NCI-H1417 treated with DMSO at 0.1 percent for 48 hours (cell line): ENCODE results near the gene P2RX4.
"Not testable (repeated sequence)": the region's sequence is repeated elsewhere in the genome, so short reads cannot be mapped to it uniquely, and the experiment has no call there.

ENCODE experiments used
- DNase-seq: peaks from one replicate; lab custom pipeline; 2025; lab: John Stamatoyannopoulos, UW

Gene P2RX4

DNA sequence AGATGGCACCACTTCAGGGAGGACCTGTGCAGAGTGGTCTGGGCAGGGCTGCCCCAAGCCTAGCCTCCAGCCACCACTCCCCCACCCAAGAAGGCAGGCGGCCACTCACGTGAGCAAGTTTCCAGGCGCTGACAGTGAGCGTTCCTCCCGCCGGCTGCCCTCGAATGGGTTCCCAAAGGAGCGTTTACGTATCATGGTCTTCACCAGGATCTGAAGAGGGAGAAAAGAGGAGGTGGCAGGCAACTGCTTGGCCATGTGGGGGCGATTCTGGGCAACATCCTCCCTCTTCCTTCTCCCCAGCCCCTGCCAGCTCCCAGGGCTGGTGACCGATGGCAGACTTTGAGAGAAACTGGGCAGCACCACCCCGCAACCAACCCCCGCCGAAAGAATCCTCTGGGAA lies 35.1 kb downstream of the P2RX4 start:
- DNase-seq = no peak

DNA sequence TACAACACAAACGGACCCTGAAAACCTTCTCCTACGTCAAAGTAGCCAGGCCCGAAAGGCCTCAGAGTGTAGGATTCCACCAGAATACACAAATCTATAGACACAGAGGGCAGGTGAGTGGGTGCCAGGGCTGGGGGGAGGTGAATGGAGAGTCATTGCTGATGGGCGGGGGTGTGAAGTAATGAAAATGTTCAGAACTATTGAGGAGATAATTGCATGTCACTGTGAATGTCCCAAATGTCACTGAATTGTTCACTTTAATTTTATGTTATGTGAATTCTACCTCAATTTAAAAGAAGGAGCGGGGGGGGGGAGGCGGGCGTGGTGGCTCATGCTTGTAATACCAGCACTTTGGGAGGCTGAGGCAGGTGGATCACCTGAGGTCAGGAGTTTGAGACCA lies 36.0 kb downstream of the P2RX4 start:
- no peak for DNase-seq

DNA sequence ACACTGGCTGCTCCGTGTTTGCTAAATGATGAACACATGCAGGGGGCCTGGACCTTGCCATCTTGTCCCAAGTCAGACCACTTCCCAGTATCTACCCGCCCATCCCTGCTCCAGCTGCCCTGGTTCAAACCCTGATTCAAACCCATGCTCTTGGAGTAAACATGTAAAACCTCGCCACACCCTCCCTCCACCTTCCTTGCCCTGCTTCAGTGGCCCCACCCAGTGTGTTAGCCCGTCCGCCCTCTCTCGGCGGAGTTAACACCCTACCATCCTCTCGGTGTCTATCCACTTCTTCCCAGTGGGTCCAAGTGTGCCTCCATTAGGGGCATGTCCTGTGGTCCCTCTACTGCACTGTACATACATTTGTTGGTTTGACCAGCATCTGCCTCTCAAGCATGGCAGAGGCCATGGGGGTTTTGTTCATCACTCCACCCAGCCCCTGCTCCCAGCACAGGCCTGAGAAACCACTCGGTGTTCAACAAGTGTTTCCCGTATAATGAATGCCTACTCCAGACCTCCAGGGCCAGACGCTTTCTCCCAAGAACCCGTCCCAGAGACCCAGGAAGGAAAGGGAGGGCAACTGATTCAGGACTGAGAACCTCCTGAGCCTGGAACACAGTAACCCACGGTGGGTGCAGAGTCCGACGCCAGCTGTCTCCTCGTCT lies 37.1 kb downstream of the P2RX4 start:
- DNase-seq = no peak

DNA sequence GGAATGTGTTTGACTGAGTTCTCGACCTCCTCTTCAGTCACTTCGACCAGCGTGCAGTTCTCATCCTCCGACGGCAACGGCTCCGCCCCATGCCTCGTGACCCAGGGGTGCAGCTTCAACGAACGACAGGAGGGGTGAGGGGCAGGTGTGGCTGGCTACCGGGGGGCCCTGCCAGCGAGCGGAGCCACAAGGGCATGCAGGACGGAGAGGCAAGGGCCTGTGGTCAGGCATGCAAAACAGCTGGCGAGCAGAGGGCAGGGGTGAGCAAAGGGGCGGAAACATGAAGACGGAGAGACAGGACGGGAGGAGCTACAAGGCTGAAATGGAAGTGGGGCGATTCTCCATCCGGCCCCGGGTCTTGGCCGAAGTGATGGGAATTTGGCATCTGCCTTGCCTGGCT lies 38.7 kb downstream of the P2RX4 start:
- DNase-seq = no peak

DNA sequence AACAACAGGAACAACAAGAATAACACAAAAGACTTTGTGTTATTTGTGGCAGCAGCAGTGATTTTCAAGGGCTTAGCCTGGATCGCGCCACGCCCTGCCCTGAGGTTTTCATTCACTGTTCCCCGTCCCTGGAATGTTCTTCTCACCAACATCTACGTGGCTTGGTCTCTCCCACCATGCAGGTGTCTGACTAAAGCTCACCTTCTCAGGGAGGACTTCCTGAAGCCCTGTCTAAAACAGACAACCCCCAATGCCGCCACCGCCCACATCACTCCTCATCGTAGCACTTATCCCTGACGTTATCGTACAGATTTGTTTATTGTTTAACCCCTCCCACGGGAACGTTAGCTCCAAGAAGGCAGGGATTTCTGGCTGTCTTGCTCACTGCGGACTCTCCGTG lies 40.4 kb downstream of the P2RX4 start:
- no peak for DNase-seq

DNA sequence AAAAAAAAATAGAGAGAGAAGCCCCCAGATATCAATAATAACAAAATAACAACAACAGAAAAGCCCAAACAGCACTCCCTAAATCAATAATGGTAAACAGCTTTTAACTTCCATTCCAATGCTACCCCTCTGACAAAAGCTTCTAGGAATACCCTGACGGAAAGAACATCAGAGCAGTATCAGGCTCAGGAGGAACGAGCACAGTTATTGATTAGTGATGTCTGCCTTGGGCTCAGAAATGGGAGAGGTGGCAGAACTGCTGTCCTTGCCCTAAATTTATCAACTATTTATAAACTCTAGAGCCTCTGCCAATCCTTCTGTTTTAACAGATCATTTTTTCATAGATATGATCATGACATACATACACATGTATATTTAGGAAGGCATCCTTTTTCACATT lies 41.9 kb downstream of the P2RX4 start:
- DNase-seq = no peak

DNA sequence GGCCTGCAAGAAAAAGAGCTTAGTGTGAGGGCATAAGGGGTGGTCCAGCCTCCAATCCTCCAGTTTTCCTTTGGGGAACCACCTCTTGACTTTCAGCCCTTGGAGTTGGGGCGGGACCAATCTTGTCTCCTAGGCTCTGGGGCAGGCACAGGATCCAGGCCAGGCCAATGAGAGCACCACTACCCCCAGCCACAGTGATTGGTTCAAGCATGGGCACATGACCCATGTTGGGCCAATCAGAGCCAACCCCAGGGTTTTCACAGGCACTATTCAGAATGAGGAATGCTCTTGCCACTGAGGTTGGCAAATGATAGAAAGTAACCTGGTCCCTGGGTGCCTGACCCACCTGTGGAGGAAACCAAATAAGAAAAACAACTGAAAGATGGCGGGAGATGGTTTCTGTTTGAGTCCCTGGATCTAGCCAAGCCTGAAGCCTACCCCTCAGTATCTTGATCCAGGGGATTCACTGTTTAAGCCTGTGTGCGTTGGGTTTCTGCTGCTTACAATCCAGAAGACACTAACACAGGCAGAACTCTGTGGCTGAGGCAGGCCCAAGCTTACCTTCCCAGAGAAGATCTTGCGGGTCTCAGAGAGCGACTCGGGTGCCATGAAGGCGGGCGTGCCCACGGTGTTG lies 42.9 kb downstream of the P2RX4 start:
- DNase-seq = no peak

DNA sequence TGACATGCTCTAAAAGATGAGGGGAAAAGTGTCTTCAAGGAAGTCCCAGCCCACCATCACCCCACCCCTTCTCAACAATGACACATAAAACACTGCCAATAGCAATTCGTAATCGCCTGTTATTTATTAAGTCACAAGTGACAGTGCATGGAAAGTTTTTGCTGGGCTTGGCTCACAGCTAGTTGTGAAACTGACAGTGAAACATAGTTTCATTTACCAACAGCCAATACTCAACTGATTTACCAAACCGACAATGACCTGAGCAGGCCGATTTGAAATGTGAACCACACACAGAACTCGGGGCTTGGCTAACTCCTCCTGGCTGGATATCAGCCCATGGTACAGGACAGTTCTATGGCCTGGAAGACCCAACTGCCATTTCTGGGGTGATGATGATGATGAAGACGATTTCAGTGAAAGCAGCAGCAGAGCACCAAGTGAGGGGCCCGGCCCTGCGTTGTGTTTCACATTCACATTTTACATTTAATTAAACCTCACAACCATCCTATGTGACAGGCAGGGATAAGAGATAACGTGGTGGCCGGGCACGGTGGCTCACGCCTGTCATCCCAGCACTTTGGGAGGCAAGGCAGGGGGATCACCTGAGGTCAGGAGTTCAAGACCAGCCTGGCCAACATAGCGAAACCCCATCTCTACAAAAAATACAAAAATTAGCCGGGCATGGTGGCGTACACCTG lies 43.9 kb downstream of the P2RX4 start:
- no peak for DNase-seq

DNA sequence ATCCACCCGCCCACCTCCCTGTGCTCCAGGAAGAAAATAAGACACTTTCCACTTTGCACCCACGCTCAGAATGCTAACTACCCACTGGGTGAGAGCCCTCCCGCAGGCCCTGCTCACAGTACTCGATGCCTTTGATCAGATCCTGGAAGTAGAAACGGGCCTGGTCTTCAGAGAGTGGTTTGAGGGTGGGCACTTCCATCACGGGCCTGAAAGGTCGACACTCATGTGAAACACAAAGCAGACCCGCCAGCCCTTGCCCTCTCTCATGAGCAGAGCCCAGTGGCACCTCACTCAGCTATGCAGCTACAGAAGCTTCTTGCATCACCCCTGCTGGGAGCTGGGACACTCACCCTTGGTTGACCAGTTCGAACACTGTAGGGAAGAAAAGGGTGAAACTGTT lies 45.5 kb downstream of the P2RX4 start:
- no peak for DNase-seq

DNA sequence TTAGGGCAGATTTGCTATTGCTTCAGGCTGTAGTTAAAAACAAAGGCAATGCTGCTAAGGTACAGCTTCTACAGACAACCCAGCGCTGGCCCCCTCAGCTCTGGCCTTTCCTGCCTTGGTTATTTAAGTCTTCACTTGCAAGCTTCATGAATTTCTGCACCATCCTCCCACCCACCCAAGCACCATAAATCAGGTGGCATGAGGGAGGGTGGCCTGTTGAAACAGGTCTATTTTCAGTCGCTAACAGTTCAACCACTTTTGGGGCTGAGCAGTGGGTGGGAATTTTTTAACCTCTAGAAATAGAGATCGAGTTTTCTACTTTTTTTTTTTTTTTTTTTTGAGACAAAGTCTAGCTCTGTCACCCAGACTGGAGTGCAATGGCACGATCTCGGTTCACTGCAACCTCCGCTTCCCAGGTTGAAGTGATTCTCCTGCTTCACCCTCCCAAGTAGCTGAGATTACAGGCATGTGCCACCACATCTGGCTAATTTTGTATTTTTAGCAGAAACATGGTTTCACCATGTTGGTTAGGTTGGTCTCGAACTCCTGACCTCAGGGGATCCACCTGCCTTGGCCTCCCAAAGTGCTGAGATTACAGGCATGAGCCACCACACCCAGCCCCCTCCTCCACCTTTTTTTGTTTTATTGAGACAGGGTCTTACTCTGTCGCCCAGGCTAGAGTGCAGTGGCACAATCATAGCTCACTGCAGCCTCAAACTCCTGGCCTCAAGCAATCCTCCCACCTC lies 47.9 kb downstream of the P2RX4 start:
- DNase-seq = not testable (repeated sequence)

DNA sequence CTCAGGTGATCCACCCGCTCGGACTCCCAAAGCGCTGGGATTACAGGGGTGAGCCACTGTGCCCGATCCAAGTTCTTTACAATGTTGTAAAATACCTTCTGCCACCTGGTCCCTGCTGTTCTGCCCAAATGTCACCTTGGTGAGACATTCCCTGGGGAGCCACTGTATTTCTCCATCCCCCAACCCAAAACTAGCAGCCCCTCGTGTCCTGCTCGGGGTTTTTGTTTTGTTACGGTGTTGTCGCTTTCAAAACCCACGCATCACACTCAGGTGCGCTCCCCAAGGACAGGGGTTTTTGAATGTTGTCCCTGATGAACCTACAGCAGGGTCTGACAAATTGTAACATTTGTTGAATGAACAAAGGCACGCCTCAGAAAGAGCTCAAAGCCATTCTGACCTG lies 49.1 kb downstream of the P2RX4 start:
- DNase-seq = no peak

DNA sequence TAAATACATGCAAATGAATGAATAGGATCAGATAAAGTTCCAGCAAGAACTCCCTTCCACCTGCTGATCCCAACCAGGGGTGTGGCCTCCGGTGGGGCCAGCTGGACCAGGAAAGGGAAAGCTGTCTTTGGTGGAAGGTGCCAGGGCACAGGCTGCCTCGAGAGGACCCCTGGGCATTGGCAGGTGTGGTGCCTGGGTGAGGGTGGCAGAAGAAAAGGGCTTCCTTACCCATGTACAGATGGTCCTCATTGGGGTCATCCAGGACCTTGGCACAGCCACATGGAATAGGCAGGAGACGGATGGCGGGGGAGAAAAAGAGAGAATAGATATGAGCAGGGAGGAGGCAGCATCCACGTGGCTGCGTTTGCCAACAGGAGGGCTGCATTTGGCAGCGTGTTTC lies 50.2 kb downstream of the P2RX4 start:
- no peak for DNase-seq

DNA sequence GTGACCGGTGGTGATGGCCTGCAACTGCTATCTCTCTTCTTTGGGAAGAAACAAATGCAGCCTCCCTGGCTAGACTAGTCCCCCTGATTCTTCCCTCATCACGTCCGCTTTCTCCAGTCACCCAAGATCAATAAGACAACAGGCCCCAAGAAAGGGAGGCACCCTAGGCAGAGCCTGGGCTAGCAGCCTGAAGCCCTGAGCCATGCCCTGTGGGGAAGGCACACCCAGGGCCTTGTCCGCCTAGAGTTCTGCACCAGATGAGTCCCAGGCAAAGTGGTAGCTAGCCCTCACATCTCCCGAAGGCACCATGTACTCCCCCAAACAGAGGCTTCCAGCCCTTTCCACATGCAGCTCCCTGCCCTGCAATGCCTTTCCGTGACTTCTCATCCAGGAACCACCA lies 51.5 kb downstream of the P2RX4 start:
- no peak for DNase-seq

DNA sequence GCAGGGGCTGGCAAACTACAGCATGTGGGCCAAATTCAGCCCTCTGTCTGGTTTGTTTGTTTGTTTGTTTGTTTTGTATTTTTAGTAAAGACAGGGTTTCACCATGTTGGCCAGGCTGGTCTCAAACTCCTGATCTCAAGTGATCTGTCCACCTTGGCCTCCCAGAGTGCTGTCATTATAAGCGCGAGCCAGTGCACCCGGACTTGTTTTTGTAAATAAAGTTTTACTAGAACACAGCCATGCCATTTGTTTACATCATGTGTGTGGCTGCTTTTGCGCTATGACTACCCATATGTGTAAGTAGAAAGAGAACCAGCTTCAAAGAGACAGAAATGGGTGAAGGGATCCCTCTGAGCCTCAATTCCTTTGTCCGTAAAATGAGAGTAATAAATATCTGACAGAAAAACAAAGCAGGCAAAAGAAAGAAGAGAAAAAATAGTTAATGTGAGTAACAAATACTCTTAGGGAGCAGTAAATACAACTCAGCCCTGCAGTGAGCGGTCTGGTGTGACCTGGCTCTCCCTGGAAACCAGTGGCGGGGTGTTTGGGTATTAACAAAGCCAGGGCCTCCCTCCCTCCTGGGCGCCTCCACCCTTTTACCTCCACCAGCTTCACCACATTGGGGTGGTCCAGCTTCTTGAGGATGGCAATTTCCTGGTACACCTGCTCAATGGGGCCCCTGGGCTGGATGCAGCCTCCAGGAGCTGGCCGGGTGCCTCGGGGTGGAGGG lies 53.4 kb downstream of the P2RX4 start:
- no peak for DNase-seq

DNA sequence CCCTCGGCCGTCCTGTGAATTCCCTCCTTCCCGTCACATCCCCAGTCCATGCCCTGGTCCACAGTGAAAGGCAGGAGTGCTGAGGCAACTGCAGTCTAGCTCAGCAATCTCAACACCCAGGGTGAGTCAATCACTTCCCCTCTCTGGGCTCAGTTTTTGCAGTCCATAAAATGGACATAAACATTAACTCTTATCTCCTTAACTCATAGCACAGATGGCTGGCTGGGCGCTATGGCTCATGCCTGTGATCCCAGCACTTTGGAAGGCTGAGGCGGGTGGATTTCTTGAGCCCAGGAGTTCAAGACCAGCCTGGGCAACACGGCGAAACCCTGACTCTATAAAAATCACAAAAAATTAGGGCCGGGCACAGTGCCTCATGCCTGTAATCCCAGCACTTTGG lies 54.2 kb downstream of the P2RX4 start:
- DNase-seq = no peak

DNA sequence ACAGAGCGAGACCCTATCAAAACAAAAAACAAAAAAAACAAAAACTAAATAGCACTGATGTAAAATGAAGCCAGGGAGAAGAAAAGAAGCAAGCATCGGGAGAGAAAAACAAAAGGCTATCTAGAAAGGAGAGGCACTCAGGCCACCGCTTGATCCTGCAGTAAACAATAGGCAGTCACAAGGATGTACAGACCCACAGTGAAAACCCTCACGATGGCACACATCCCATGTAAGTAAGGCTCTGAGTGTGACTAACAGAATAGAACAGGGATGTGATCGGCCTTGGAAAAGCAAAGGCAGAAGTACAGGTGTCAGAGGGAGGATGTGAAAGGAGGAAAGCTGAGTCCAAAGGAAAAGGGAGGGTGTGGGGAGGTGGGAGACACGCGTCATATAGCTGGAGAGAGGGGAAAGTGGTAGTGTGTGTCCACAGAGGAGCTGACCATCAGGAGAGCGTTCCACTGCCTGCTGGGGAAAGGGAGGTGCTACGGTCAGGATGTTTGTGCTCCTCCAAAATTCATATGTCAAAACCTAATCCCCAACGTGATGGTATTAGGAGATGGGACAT lies 55.1 kb downstream of the P2RX4 start:
- DNase-seq = no peak

DNA sequence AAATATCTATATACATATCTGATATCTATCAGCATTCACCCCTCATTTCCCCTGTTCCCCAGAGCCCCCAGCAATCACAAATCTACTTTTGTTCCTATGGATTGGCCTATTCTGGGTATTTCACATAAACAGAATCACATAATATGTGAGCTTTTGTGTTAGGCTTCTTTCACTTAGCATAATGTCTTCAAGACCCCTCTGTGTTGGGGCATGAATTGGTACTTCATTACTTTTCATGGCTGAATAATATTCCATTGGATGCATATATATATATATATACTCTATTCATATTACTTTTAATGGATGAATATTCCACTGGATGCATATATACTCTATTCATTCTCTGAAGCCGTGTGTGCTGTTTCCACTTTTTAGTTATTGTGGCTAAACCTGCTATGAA lies 57.9 kb downstream of the P2RX4 start:
- DNase-seq = no peak

DNA sequence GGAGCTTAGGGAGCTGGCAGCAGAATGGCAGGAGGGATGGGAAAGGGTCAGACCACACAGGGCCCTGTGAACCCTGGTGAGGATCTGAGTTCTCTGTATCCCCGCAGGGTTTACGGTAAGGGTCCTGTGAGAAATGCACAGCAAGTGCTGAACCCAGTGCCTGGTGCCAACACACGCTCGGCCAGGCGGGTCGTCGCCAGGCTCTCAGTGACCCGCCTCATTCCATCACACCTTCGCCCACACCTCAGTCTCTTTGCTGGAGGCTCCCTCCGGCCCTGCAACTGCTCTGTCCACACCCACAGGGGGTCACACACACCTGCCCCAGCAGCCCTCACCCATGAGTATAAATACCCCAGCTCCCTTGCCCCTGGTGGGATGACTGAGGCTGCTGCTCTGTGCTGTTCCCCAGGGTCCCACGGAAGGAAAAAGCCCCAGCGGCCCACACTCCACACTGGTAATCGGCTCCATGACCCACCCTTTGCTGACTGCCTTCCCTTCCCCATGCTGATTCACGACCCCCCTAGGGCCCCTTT lies 63.5 kb downstream of the P2RX4 start:
- no peak for DNase-seq

DNA sequence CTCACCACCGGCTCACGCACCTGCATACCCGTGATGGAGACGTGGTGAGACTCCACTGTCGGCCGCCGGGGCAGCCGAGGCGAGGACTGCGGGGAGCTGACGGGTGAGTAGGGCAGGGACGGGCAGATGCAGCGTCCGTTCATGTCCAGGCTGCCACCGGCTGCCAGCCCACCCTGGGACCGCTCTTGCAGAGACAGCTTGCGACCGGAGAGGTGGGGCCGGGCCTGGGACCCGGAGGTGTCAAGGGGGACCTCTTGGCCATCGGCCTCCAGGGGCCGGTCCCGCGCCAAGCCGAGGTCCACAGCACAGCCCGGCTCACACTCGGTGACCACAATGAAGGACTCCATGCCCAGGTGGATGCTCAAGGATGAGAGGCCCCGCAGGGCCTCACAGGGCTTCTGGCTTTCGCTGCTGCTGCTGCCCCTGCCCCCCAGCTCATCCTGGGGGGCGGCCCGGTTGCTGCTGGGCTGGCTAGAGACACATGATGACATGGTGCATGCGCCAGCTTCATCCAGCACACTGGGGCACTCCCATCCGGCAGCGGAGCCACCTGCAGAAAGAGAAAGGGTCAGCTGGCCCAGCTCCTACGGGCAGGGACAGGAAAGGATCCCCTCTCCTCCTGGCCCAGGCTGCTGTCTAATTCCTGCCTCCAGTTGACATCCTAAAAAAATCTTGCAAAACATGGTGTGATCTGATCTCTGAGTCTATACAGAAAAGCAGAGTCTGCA lies 64.3 kb downstream of the P2RX4 start:
- DNase-seq = no peak

DNA sequence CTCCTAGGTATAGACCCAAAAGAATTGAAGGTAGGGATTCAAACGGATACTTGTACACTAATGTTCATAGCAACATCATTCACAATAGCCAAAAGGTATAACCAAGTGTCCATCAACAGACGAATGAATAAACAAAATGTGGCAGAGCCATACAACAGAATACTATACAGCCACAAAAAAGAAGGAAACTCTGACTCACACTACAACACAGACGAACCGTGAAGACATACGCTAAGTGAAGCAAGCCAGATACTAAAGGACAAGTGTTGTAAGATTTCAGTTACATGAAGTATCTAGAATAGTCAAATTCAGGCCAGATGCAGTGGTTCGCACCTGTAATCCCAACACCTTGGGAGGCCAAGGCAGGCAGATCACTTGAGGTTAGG lies 67.4 kb downstream of the P2RX4 start:
- DNase-seq = no peak
